MM.1S (cell line): ENCODE results near the gene TMEM92.

Experiments used
- DNase-seq: peaks from one replicate; pipeline ENCODE4 v3.0.0-alpha.2; 2015
- H2AFZ ChIP-seq: fragments of 300-600 bp; sonication (generic); 2 replicates; pipeline ENCODE4 v1.6.0; 2016; ENCODE audit warnings: antibody characterized with exemption, low read length
- H3F3A ChIP-seq: fragments of 300-600 bp; sonication (generic); 2 replicates; pipeline ENCODE4 v1.6.1; 2016; ENCODE audit warnings: mild to moderate bottlenecking, antibody characterized with exemption, low read length, moderate library complexity, mixed read lengths; ENCODE audit not compliant: insufficient read depth
- H3K27ac ChIP-seq: fragments of 300-600 bp; sonication (generic); 2 replicates; pipeline ENCODE4 v1.5.1; 2016; ENCODE audit warnings: mild to moderate bottlenecking, low read length
- H3K27me3 ChIP-seq: fragments of 300-600 bp; sonication (generic); replicated peaks from 2 replicates; pipeline ENCODE4 v1.6.0; 2016; ENCODE audit warnings: low read length; ENCODE audit not compliant: insufficient read depth
- H3K36me3 ChIP-seq: fragments of 300-600 bp; sonication (generic); replicated peaks from 2 replicates; pipeline ENCODE4 v1.6.1; 2016; ENCODE audit warnings: mild to moderate bottlenecking, low read length, mixed read lengths; ENCODE audit not compliant: insufficient read depth
- H3K4me1 ChIP-seq: fragments of 300-600 bp; sonication (generic); 2 replicates; pipeline ENCODE4 v1.6.1; 2016; ENCODE audit warnings: low read length, mixed read lengths
- H3K4me2 ChIP-seq: fragments of 300-600 bp; sonication (generic); 2 replicates; pipeline ENCODE4 v1.6.0; 2016; ENCODE audit warnings: low read depth, low read length
- H3K4me3 ChIP-seq: fragments of 300-600 bp; sonication (generic); 2 replicates; pipeline ENCODE4 v1.5.1; 2016; ENCODE audit warnings: low read length, mixed read lengths
- H3K79me2 ChIP-seq: fragments of 300-600 bp; sonication (generic); 2 replicates; pipeline ENCODE4 v1.6.1; 2016; ENCODE audit warnings: mixed run types, low read length, mixed read lengths
- H3K9ac ChIP-seq: fragments of 300-600 bp; sonication (generic); 2 replicates; pipeline ENCODE4 v1.6.1; 2016; ENCODE audit warnings: low read length, mixed read lengths
- H3K9me2 ChIP-seq: fragments of 300-600 bp; sonication (generic); replicated peaks from 2 replicates; pipeline ENCODE4 v1.6.1; 2016; ENCODE audit warnings: mild to moderate bottlenecking, low read length, mixed read lengths; ENCODE audit not compliant: insufficient read depth
- H3K9me3 ChIP-seq: fragments of 300-600 bp; sonication (generic); replicated peaks from 2 replicates; pipeline ENCODE4 v1.6.1; 2016; ENCODE audit warnings: mild to moderate bottlenecking, low read length, mixed read lengths; ENCODE audit not compliant: insufficient read depth
- H4K20me1 ChIP-seq: fragments of 300-600 bp; sonication (generic); 2 replicates; pipeline ENCODE4 v1.6.1; 2016; ENCODE audit warnings: mild to moderate bottlenecking, low read length, moderate library complexity, mixed read lengths; ENCODE audit not compliant: insufficient read depth
- EZH2 ChIP-seq: fragments of 300-600 bp; sonication (generic); optimal IDR thresholded peaks from 2 replicates; pipeline ENCODE3; 2017; ENCODE audit warnings: low read depth, mild to moderate bottlenecking, antibody characterized with exemption, low read length, mixed read lengths
- EZH2phosphoT487 ChIP-seq: fragments of 300-600 bp; sonication (generic); IDR thresholded peaks from 2 replicates; pipeline ENCODE4 v1.6.1; 2018; ENCODE audit warnings: antibody characterized with exemption, low read length
- TF ChIP-seq, protein P1 (sequence below): fragments of 300-600 bp; sonication (generic); IDR thresholded peaks from 2 replicates; pipeline ENCODE4 v1.5.1; 2016; ENCODE audit warnings: antibody characterized with exemption, low read length, mixed read lengths

TMEM92 gene

GRCh38 chr17:50310455-50311111 is 36.3 kb downstream of the TMEM92 start:
- H3F3A ChIP-seq = no peaks in the 10 kb centered on the region
- DNase-seq = no peak
- no peaks in the 10 kb centered on the region for H4K20me1 ChIP-seq
- no peak for TF ChIP-seq EZH2
- TF ChIP-seq EZH2phosphoT487 = no peak
- TF ChIP-seq, protein P1, sequence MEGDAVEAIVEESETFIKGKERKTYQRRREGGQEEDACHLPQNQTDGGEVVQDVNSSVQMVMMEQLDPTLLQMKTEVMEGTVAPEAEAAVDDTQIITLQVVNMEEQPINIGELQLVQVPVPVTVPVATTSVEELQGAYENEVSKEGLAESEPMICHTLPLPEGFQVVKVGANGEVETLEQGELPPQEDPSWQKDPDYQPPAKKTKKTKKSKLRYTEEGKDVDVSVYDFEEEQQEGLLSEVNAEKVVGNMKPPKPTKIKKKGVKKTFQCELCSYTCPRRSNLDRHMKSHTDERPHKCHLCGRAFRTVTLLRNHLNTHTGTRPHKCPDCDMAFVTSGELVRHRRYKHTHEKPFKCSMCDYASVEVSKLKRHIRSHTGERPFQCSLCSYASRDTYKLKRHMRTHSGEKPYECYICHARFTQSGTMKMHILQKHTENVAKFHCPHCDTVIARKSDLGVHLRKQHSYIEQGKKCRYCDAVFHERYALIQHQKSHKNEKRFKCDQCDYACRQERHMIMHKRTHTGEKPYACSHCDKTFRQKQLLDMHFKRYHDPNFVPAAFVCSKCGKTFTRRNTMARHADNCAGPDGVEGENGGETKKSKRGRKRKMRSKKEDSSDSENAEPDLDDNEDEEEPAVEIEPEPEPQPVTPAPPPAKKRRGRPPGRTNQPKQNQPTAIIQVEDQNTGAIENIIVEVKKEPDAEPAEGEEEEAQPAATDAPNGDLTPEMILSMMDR = no peak
- H3K4me2 ChIP-seq = no peak overlapping the region
- H3K27me3 ChIP-seq = no peaks in the 10 kb centered on the region
- no peak overlapping the region for H3K27ac ChIP-seq
- no peak overlapping the region for H3K4me3 ChIP-seq
- no peaks in the 10 kb centered on the region for H3K9me2 ChIP-seq
- no peaks in the 10 kb centered on the region for H3K79me2 ChIP-seq
- H2AFZ ChIP-seq = no peak overlapping the region
- H3K9ac ChIP-seq = no peak overlapping the region
- no peaks in the 10 kb centered on the region for H3K36me3 ChIP-seq
- H3K9me3 ChIP-seq = no peaks in the 10 kb centered on the region
- no peaks in the 10 kb centered on the region for H3K4me1 ChIP-seq

- Histone ChIP-seq H3F3A (no peaks in the 10 kb centered on the region), H3K27ac (no peak overlapping the region), H3K27me3 (no peaks in the 10 kb centered on the region), H3K36me3 (no peaks in the 10 kb centered on the region), H3K4me1 (no peaks in the 10 kb centered on the region), H3K4me2 (no peak overlapping the region), H3K79me2 (no peaks in the 10 kb centered on the region), H3K9me3 (no peaks in the 10 kb centered on the region), H3K9me2 (no peaks in the 10 kb centered on the region), H2AFZ (no peak overlapping the region), H4K20me1 (no peaks in the 10 kb centered on the region), H3K4me3 (no peak overlapping the region), H3K9ac (no peak overlapping the region)
- no peak for DNase-seq
- TF ChIP-seq EZH2 = no peak
These were observed 36.8 kb downstream of the TMEM92 start for GRCh38 chr17:50311112-50311460.

- Histone ChIP-seq H3K27me3 (no peaks in the 10 kb centered on the region), H3K79me2 (no peaks in the 10 kb centered on the region), H3K27ac (no peak overlapping the region), H3K4me3 (no peak overlapping the region), H3K4me1 (no peaks in the 10 kb centered on the region), H3K9ac (no peak overlapping the region), H3F3A (no peaks in the 10 kb centered on the region), H3K4me2 (no peak overlapping the region), H2AFZ (no peak overlapping the region), H3K9me3 (no peaks in the 10 kb centered on the region), H4K20me1 (no peaks in the 10 kb centered on the region), H3K9me2 (no peaks in the 10 kb centered on the region), H3K36me3 (no peaks in the 10 kb centered on the region)
- TF ChIP-seq EZH2phosphoT487 (no peak), EZH2 (no peak)
- TF ChIP-seq, protein P1 = no peak
- DNase-seq = no peak
These were observed 37.2 kb downstream of the TMEM92 start for GRCh38 chr17:50311483-50311882.

DNA sequence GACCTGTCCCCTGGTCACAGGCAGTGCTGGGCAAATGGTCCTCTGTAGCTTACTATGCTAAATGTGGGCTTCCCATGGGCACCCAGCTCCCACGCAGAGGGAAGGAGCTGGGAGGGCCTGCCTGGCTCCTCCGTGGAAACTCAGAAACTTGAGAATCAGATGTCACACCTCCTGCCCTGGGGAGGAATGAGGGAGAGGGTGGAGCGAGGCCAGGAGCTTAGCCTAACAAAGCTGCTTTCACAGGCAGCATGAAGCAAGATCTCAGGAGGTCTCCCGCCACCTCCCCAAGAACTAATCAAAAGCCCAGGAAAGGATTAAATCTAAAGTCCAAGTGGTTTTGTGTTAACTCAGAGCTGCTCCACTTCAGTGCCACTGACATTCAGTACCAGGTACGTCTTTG is 38.0 kb downstream of the TMEM92 start:
- no peak overlapping the region for H3K4me3 ChIP-seq
- no peaks in the 10 kb centered on the region for H3K9me2 ChIP-seq
- no peaks in the 10 kb centered on the region for H3F3A ChIP-seq
- H3K36me3 ChIP-seq = no peaks in the 10 kb centered on the region
- no peak overlapping the region for H3K9ac ChIP-seq
- no peak overlapping the region for H3K27ac ChIP-seq
- H3K4me1 ChIP-seq = no peaks in the 10 kb centered on the region
- no peak overlapping the region for H3K4me2 ChIP-seq
- TF ChIP-seq, protein P1 = no peak
- TF ChIP-seq EZH2 (no peak), EZH2phosphoT487 (no peak)
- no peaks in the 10 kb centered on the region for H3K79me2 ChIP-seq
- no peaks in the 10 kb centered on the region for H3K27me3 ChIP-seq
- DNase-seq = no peak
- no peaks in the 10 kb centered on the region for H3K9me3 ChIP-seq
- no peak overlapping the region for H2AFZ ChIP-seq
- H4K20me1 ChIP-seq = no peaks in the 10 kb centered on the region
